ENCODE results near the gene MAP3K7CL.

Gene MAP3K7CL

GRCh38 chr21:29177800-29178199 lies 47.4 kb downstream of the MAP3K7CL start:
- no peaks in the 10 kb centered on the region for H3K79me2 ChIP-seq (ENCODE audit: control insufficient read depth, insufficient read depth, low read length, poor library complexity)
- H4K12ac ChIP-seq (ENCODE audit: low read depth, low read length), result no peak overlapping the region
- peaks cover 0 to 2% of the 10 kb centered on the region in 2 experiments for H3K4me1 ChIP-seq (ENCODE audit: control insufficient read depth in 1 of 2, insufficient read depth in 2 of 2, low read length in 2 of 2)
- H4K8ac ChIP-seq (ENCODE audit: low read depth, low read length), result no peak overlapping the region
- no peak overlapping the region for H3K27ac ChIP-seq (ENCODE audit: low read depth, low read length)
- H2BK5ac ChIP-seq (ENCODE audit: low read depth, low read length, poor library complexity), result no peak overlapping the region
- no peak for DNase-seq
- no peak overlapping the region for H2BK12ac ChIP-seq (ENCODE audit: low read length)
- no peak overlapping the region for H3K18ac ChIP-seq (ENCODE audit: low read length)
- H3K36me3 ChIP-seq (ENCODE audit: control insufficient read depth in 1 of 2, insufficient read depth in 2 of 2, low read length in 2 of 2), result no peaks in the 10 kb centered on the region
- H3K4ac ChIP-seq (ENCODE audit: low read depth, low read length), result no peak overlapping the region
- H3K27me3 ChIP-seq (ENCODE audit: insufficient read depth, low read length), result no peaks in the 10 kb centered on the region
- no peak overlapping the region for H3K4me2 ChIP-seq (ENCODE audit: low read length)
- H2BK120ac ChIP-seq (ENCODE audit: insufficient read depth, low read length, poor library complexity), result no peak overlapping the region
- no CpG with 5 or more reads among the region's 1 CpG for WGBS (ENCODE audit: extremely low coverage, insufficient coverage, insufficient read length)
- no peaks in the 10 kb centered on the region for H3K9me3 ChIP-seq (ENCODE audit: insufficient read depth, low read depth, low read length)
- H3K14ac ChIP-seq (ENCODE audit: low read length), result no peak overlapping the region
- H3K9ac ChIP-seq (ENCODE audit: low read length), result no peak overlapping the region
- no peak overlapping the region for H3K23ac ChIP-seq (ENCODE audit: low read length)
- H3K4me3 ChIP-seq (ENCODE audit: low read depth, low read length), result no peak overlapping the region
- H2AFZ ChIP-seq (ENCODE audit: insufficient read depth, low read length, poor library complexity), result no peak overlapping the region
- no peak overlapping the region for H4K91ac ChIP-seq (ENCODE audit: low read depth, low read length)
- no peak overlapping the region for H2AK5ac ChIP-seq (ENCODE audit: low read length)
- peaks cover 2% of the 10 kb centered on the region for H3K79me1 ChIP-seq (ENCODE audit: low read length)

DNA sequence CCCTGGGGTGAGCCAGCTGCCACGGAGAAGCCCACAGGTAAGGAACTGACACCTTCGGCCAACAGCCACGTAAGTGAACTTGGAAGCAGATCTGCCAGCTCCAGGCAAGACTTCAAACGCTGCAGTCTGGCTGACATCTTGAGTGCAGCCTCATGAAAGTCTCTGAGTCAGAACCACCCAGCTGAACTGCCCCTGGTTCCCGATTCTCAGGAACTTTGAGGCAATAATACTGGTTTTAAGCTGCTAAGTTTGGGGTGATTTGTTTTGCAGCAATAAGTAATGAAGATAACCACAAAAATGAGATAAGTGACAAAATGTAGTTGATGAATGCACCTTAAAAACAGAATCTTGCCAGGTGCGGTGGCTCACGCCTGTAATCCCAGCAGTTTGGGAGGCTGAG lies 48.5 kb downstream of the MAP3K7CL start:
- no CpG with 5 or more reads among the region's 7 CpGs for WGBS (ENCODE audit: extremely low coverage, insufficient coverage, insufficient read length)
- no peak for DNase-seq
- H2BK120ac ChIP-seq (ENCODE audit: insufficient read depth, low read length, poor library complexity), result no peak overlapping the region
- H4K91ac ChIP-seq (ENCODE audit: low read depth, low read length), result no peak overlapping the region
- no peak overlapping the region for H3K4me3 ChIP-seq (ENCODE audit: low read depth, low read length)
- H3K27me3 ChIP-seq (ENCODE audit: insufficient read depth, low read length), result no peaks in the 10 kb centered on the region
- H4K12ac ChIP-seq (ENCODE audit: low read depth, low read length), result no peak overlapping the region
- no peak overlapping the region for H3K4ac ChIP-seq (ENCODE audit: low read depth, low read length)
- no peaks in the 10 kb centered on the region for H3K9me3 ChIP-seq (ENCODE audit: insufficient read depth, low read depth, low read length)
- no peaks in the 10 kb centered on the region for H3K79me2 ChIP-seq (ENCODE audit: control insufficient read depth, insufficient read depth, low read length, poor library complexity)
- no peak overlapping the region for H3K18ac ChIP-seq (ENCODE audit: low read length)
- no peak overlapping the region for H3K14ac ChIP-seq (ENCODE audit: low read length)
- H3K9ac ChIP-seq (ENCODE audit: low read length), result no peak overlapping the region
- H3K79me1 ChIP-seq (ENCODE audit: low read length), result peaks cover 2% of the 10 kb centered on the region
- no peak overlapping the region for H2AK5ac ChIP-seq (ENCODE audit: low read length)
- no peaks in the 10 kb centered on the region for H3K36me3 ChIP-seq (ENCODE audit: control insufficient read depth in 1 of 2, insufficient read depth in 2 of 2, low read length in 2 of 2)
- no peak overlapping the region for H2BK12ac ChIP-seq (ENCODE audit: low read length)
- no peak overlapping the region for H3K4me2 ChIP-seq (ENCODE audit: low read length)
- no peak overlapping the region for H3K23ac ChIP-seq (ENCODE audit: low read length)
- H2BK5ac ChIP-seq (ENCODE audit: low read depth, low read length, poor library complexity), result no peak overlapping the region
- H3K27ac ChIP-seq (ENCODE audit: low read depth, low read length), result no peak overlapping the region
- H3K4me1 ChIP-seq (ENCODE audit: control insufficient read depth in 1 of 2, insufficient read depth in 2 of 2, low read length in 2 of 2), result peaks cover 0 to 2% of the 10 kb centered on the region in 2 experiments
- H2AFZ ChIP-seq (ENCODE audit: insufficient read depth, low read length, poor library complexity), result no peak overlapping the region
- no peak overlapping the region for H4K8ac ChIP-seq (ENCODE audit: low read depth, low read length)

DNA sequence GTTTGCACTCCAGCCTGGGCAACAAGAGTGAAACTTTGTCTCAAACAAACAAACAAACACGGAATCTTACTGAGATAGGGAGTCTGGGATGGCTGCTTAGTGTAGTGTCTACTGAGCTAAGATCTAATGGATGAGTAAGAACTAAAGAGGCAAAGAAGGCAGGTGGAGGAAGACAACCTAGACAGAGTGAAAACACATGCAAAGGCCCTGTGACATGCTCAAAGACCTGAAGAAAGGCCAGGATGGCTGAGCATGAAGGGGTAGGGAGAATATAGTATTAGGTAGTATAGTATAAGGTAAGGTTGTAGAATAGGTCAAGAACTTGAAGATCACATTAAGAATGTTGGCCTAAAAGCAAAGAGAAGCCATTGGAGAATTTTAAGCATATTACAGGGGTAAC lies 49.1 kb downstream of the MAP3K7CL start:
- no peak for DNase-seq
- H2BK5ac ChIP-seq (ENCODE audit: low read depth, low read length, poor library complexity), result no peak overlapping the region
- no peak overlapping the region for H3K14ac ChIP-seq (ENCODE audit: low read length)
- H3K36me3 ChIP-seq (ENCODE audit: control insufficient read depth in 1 of 2, insufficient read depth in 2 of 2, low read length in 2 of 2), result no peaks in the 10 kb centered on the region
- H3K4me1 ChIP-seq (ENCODE audit: control insufficient read depth in 1 of 2, insufficient read depth in 2 of 2, low read length in 2 of 2), result peaks cover 0 to 2% of the 10 kb centered on the region in 2 experiments
- peaks cover 2% of the 10 kb centered on the region for H3K79me1 ChIP-seq (ENCODE audit: low read length)
- no peak overlapping the region for H2BK12ac ChIP-seq (ENCODE audit: low read length)
- H3K79me2 ChIP-seq (ENCODE audit: control insufficient read depth, insufficient read depth, low read length, poor library complexity), result no peaks in the 10 kb centered on the region
- H3K4me2 ChIP-seq (ENCODE audit: low read length), result no peak overlapping the region
- no peak overlapping the region for H3K18ac ChIP-seq (ENCODE audit: low read length)
- no peak overlapping the region for H2AK5ac ChIP-seq (ENCODE audit: low read length)
- no peak overlapping the region for H2AFZ ChIP-seq (ENCODE audit: insufficient read depth, low read length, poor library complexity)
- H3K23ac ChIP-seq (ENCODE audit: low read length), result no peak overlapping the region
- no peaks in the 10 kb centered on the region for H3K27me3 ChIP-seq (ENCODE audit: insufficient read depth, low read length)
- no peak overlapping the region for H2BK120ac ChIP-seq (ENCODE audit: insufficient read depth, low read length, poor library complexity)
- no peaks in the 10 kb centered on the region for H3K9me3 ChIP-seq (ENCODE audit: insufficient read depth, low read depth, low read length)
- H4K8ac ChIP-seq (ENCODE audit: low read depth, low read length), result no peak overlapping the region
- H3K9ac ChIP-seq (ENCODE audit: low read length), result no peak overlapping the region
- H3K4me3 ChIP-seq (ENCODE audit: low read depth, low read length), result no peak overlapping the region
- no peak overlapping the region for H4K91ac ChIP-seq (ENCODE audit: low read depth, low read length)
- no peak overlapping the region for H3K27ac ChIP-seq (ENCODE audit: low read depth, low read length)
- no peak overlapping the region for H4K12ac ChIP-seq (ENCODE audit: low read depth, low read length)
- no CpG with 5 or more reads among the region's 1 CpG for WGBS (ENCODE audit: extremely low coverage, insufficient coverage, insufficient read length)
- no peak overlapping the region for H3K4ac ChIP-seq (ENCODE audit: low read depth, low read length)

DNA sequence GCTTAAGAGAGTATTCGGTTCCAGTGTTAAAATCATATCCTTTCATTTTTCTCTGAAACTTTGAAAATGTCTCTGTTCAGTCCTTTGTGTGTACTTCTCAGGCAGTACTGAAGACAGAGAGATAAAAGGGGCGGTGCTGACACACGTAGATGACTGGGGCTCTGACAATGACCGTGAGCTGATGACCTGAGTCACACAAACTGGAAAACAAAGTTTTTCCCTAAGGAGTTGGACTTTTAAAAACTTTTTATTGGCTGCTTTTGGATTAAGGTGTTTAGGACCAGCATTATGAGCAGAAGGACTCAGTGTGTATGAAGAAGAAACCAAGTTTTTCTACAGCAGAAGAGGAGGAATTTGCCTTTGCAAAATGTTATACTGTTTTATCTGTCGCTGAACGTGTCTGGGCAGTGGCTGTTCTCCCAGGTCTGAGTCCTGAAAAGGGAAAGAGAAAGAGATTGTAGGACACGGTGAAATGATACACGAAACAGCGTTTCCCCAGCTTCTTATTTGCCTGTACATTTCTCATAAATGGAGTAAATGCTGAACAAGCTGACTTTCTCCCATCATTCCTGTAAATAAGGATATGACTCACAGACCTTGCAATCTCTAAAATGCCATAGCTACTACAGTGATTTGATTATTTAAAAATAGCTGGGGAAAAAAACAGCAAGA lies 51.5 kb downstream of the MAP3K7CL start:
- Histone ChIP-seq H4K12ac (ENCODE audit: low read depth, low read length) (no peak overlapping the region), H3K36me3 (ENCODE audit: control insufficient read depth in 1 of 2, insufficient read depth in 2 of 2, low read length in 2 of 2) (no peaks in the 10 kb centered on the region), H2BK5ac (ENCODE audit: low read depth, low read length, poor library complexity) (no peak overlapping the region), H3K18ac (ENCODE audit: low read length) (no peak overlapping the region), H2BK12ac (ENCODE audit: low read length) (no peak overlapping the region), H3K79me1 (ENCODE audit: low read length) (peaks cover 2% of the 10 kb centered on the region), H2BK120ac (ENCODE audit: insufficient read depth, low read length, poor library complexity) (no peak overlapping the region), H3K27me3 (ENCODE audit: insufficient read depth, low read length) (no peaks in the 10 kb centered on the region), H2AK5ac (ENCODE audit: low read length) (no peak overlapping the region), H3K9me3 (ENCODE audit: insufficient read depth, low read depth, low read length) (no peaks in the 10 kb centered on the region), H3K79me2 (ENCODE audit: control insufficient read depth, insufficient read depth, low read length, poor library complexity) (no peaks in the 10 kb centered on the region), H3K27ac (ENCODE audit: low read depth, low read length) (no peak overlapping the region), H3K4me1 (ENCODE audit: control insufficient read depth in 1 of 2, insufficient read depth in 2 of 2, low read length in 2 of 2) (peaks cover 0 to 2% of the 10 kb centered on the region in 2 experiments), H3K4ac (ENCODE audit: low read depth, low read length) (no peak overlapping the region), H4K8ac (ENCODE audit: low read depth, low read length) (no peak overlapping the region), H4K91ac (ENCODE audit: low read depth, low read length) (no peak overlapping the region), H2AFZ (ENCODE audit: insufficient read depth, low read length, poor library complexity) (no peak overlapping the region), H3K23ac (ENCODE audit: low read length) (no peak overlapping the region), H3K9ac (ENCODE audit: low read length) (no peak overlapping the region), H3K14ac (ENCODE audit: low read length) (no peak overlapping the region), H3K4me2 (ENCODE audit: low read length) (peak overlapping the region; percentile 30), H3K4me3 (ENCODE audit: low read depth, low read length) (no peak overlapping the region)
- DNase-seq, result peak; percentile 43 to 77
- no CpG with 5 or more reads among the region's 9 CpGs for WGBS (ENCODE audit: extremely low coverage, insufficient coverage, insufficient read length)

Measured in trophoblast cell (in vitro differentiated cells and primary cell).